ENCODE results near the gene MCCC2. TPM values are rescaled to one million over a fixed set of nuclear protein-coding genes. Genes with fewer than 3 reads are reported as not detected.
A peak's percentile ranks its signal among the peaks of the same experiment; 100 is the strongest.
"Not testable (repeated sequence)": the region's sequence is repeated elsewhere in the genome, so short reads cannot be mapped to it uniquely, and the experiment has no call there.

MCCC2 gene
- total RNA-seq, 4 donors from 2014 or later, result 32.8 to 73.5 (median 37.4) TPM

DNA sequence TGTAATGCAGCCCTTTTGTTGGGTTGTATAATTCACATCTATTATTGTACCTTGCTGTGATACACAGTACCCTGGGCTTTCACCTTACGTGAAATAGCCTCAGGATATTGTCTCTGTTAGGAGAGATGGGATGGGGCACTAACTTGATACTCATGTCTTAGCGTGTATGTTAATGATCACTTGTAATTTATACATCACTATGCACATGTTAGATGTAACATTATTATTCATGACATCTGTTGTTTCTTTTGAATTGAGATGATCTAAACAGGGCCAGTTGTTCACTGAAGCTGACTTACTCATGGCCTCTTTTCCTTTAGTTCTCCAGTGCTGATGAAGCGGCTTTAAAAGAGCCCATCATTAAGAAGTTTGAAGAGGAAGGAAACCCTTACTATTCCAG lies 65.2 kb downstream of the MCCC2 start:
- no peak for DNase-seq (ENCODE audit: low spot score)

GRCh38 chr5:71652803-71653543 lies 65.8 kb downstream of the MCCC2 start:
- no peak for DNase-seq (ENCODE audit: low spot score)
- peak; percentile 75 for ATAC-seq (ENCODE audit: low FRiP score)
- TF ChIP-seq CTCF (IDR thresholded peaks at IDR 0.05), result no peak

More for the DNA sequence above, 65.2 kb downstream of the MCCC2 start:
- no peak for ATAC-seq (ENCODE audit: low FRiP score)
- no peak for TF ChIP-seq CTCF (IDR thresholded peaks at IDR 0.05)

DNA sequence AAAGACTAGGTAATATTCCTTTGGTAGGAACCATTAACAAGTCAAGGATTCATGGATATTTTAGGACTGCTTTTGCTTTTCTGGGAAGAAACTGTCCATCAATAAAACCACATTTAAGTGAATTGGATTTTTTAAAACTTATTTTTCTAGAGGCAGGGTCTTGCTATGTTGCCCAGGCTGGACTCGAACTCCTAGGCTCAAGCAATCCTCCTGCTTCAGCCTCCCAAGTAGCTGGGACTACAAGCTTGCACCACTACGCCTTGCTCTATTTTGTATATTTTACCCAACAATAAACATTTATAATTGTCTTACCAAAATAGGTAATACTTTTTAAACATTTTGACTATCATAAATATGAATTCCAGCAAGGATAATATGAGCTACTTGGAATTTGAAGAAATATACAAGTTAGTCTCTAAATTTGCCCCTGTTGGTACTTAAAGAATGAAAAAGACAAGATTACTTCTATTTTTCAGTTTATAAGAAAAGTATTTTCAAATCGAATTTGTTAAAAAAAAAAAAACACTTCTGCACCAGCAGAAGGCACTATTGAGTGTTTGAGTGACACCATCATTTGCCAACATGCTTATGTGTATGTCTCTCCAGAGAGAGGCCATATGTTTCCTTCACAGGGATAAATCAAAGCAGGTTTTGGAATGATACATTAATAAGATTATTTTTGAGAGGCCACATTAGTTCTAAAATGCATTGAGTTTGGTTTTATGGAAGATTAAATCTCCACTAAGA lies 71.9 kb downstream of the MCCC2 start:
- DNase-seq (ENCODE audit: low spot score), result no peak
- no peak for TF ChIP-seq CTCF (IDR thresholded peaks at IDR 0.05)
- no peak for ATAC-seq (ENCODE audit: low FRiP score)

- DNase-seq (ENCODE audit: low spot score) (no peak), ATAC-seq (ENCODE audit: low FRiP score) (no peak)
- TF ChIP-seq CTCF (IDR thresholded peaks at IDR 0.05), result no peak
These were observed 75.2 kb downstream of the MCCC2 start for GRCh38 chr5:71662381-71662780.

DNA sequence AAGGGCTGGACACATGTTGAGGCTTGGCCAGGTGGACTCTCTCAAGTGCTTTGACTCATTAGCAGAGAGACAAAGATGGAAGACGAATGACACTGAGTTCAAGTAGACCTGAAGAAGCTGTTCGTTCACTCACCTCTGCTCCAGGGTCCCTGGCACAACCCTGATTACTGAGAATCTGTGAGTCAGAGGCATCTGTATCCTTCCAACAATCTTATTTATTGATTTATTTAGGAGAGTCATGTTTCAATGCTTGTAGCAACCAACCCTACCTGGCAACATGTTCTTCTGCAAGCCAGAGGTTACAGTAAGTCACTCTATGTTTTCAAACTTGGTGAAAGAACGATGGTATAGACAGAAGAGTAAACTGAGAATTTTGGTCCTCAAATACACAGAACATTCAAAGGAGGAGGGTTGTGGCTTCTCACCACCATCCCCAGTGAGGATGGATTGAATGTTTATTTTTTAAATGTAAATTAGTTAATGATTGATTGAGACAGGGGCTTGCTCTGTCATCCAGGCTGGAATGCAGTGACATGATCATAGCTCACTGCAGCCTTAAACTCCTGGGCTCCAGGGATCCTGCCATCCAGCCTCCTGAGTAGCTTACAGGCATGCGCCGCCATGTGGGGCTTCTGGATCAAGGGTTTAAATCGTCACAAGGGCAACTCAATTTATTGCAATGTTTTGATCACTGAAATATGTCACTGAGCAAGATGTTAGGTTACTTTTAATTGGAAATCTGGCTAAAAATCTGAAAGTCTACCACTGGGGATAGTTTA lies 76.2 kb downstream of the MCCC2 start:
- TF ChIP-seq CTCF (IDR thresholded peaks at IDR 0.05), result no peak
- DNase-seq (ENCODE audit: low spot score) (no peak), ATAC-seq (ENCODE audit: low FRiP score) (no peak)

DNA sequence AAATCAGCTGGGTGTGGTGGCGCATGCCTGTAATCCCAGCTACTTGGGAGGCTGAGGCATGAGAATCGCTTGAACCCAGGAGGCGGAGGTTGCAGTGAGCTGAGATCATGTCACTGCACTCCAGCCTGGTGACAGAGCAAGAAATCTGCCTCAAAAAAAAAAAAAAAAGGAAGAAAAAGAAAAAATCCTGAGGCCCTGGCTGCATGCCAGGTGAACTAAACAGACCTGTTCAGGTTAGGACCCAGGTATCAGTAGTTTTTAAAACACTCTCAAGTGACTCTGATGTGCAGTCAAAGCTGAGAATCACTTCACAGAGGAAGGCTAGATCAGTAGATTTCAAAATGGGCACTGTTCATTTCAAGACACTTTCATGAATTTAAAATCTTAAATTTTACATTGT lies 77.5 kb downstream of the MCCC2 start:
- not testable (repeated sequence) for ATAC-seq (ENCODE audit: low FRiP score); DNase-seq (ENCODE audit: low spot score)

GRCh38 chr5:71666321-71666720 lies 79.2 kb downstream of the MCCC2 start:
- ATAC-seq (ENCODE audit: low FRiP score), result no peak
- no peak for DNase-seq (ENCODE audit: low spot score)
- no peak for TF ChIP-seq CTCF (IDR thresholded peaks at IDR 0.05)
